HCT116 (cell line): ENCODE results near the gene IL17D. TPM values are rescaled to one million over a fixed set of nuclear protein-coding genes. Genes with fewer than 3 reads are reported as not detected.

ENCODE experiments used
- ATAC-seq: fragments of 200-7000 bp; cut with Tn5 transposase; 2 replicates; pipeline ENCODE4 v1.9.1; 2020; ENCODE audit warnings: mild to moderate bottlenecking, moderate library complexity
- BruUV-seq: library from RNA; stranded (reverse); fragments of 400-500 nt; replicated peaks from 2 replicates; lab custom pipeline; 2021; lab: Mats Ljungman, UMichigan
- CTCF ChIA-PET: fragments of 300-600 bp; sonication (Branson Sonifier 250); formaldehyde crosslinking; loops from one replicate; lab custom pipeline; 2021; ENCODE audit warnings: antibody characterized with exemption; lab: Charles Lee
- POLR2A ChIA-PET: fragments of 300-600, 350-600 bp; sonication (Branson Sonifier 250); formaldehyde crosslinking; loops from one replicate; lab custom pipeline; 2021; ENCODE audit warnings: antibody characterized with exemption; lab: Charles Lee
- RAD21 ChIA-PET, 2 experiments: fragments of 300-600 bp; sonication (Branson Sonifier 250); formaldehyde crosslinking; loops; one replicate each; lab custom pipeline; 2023; ENCODE audit warnings: low total read pairs in 2 of 2; ENCODE audit not compliant: uncharacterized antibody in 2 of 2, unreplicated experiment in 2 of 2, low non-redundant PET in 1 of 2; lab: Charles Lee
- DNase-seq: peaks from one replicate; pipeline ENCODE4 v3.0.0-alpha.2; 2010; ENCODE audit warnings: low read depth, low spot score
- H2AFZ ChIP-seq: fragments of 200-600 bp; shearing (Covaris generic), sonication (generic); 2 replicates; pipeline ENCODE4 v1.6.1; 2017; ENCODE audit warnings: low read depth, mixed run types, mixed read lengths, antibody characterized with exemption, low read length; ENCODE audit not compliant: poor library complexity, severe bottlenecking
- H3K27ac ChIP-seq: 2 replicates; pipeline ENCODE4 v1.5.1; 2012; ENCODE audit warnings: low read depth, low read length
- H3K27me3 ChIP-seq: fragments of 200-600 bp; sonication (generic); 2 replicates; pipeline ENCODE4 v1.6.1; 2016; ENCODE audit warnings: mixed run types, low read length, mixed read lengths; ENCODE audit not compliant: insufficient read depth
- H3K36me3 ChIP-seq, 2 experiments: fragments of 200-500 bp in 1 of 2; fragments of 200-600 bp in 1 of 2; sonication (Bioruptor generic) in 1 of 2; sonication (generic) in 1 of 2; 2 replicates each; pipeline versions ENCODE4 v1.5.1 to v1.6.1; 2014 to 2016; ENCODE audit warnings: low read length in 2 of 2, inconsistent platforms in 1 of 2, mixed read lengths in 1 of 2, mixed run types in 1 of 2; ENCODE audit not compliant: insufficient read depth in 2 of 2, control insufficient read depth in 1 of 2
- H3K4me1 ChIP-seq, 2 experiments: fragments of 200-600 bp in 1 of 2; sonication (generic) in 1 of 2; 2 replicates each; pipeline versions ENCODE4 v1.5.1 to v1.6.1; 2012 to 2017; ENCODE audit warnings: low read length in 2 of 2, inconsistent platforms in 1 of 2, mild to moderate bottlenecking in 1 of 2, mixed read lengths in 1 of 2, mixed run types in 1 of 2, moderate library complexity in 1 of 2; ENCODE audit not compliant: insufficient read depth in 2 of 2, control insufficient read depth in 1 of 2
- H3K4me2 ChIP-seq: fragments of 200-600 bp; sonication (generic); 2 replicates; pipeline ENCODE4 v1.6.1; 2017; ENCODE audit warnings: mixed run types, low read length, mixed read lengths
- H3K4me3 ChIP-seq, 2 experiments: fragments of 200-600 bp in 1 of 2; sonication (generic) in 1 of 2; replicated peaks in 1 of 2; 2 replicates each; pipeline ENCODE4 v1.5.1; 2011 to 2016; ENCODE audit warnings: low read length in 2 of 2, control low read depth in 1 of 2, low read depth in 1 of 2, mild to moderate bottlenecking in 1 of 2, mixed read lengths in 1 of 2, mixed run types in 1 of 2
- H3K79me2 ChIP-seq: fragments of 200-600 bp; sonication (generic); 2 replicates; pipeline ENCODE4 v1.6.1; 2017; ENCODE audit warnings: mild to moderate bottlenecking, mixed run types, low read length, moderate library complexity, mixed read lengths; ENCODE audit not compliant: insufficient read depth
- H3K9ac ChIP-seq: fragments of 200-600 bp; sonication (generic); 2 replicates; pipeline ENCODE4 v1.6.1; 2016; ENCODE audit warnings: low read length, mixed read lengths
- H3K9me2 ChIP-seq: fragments of 200-600 bp; sonication (generic), shearing (Covaris generic); 2 replicates; pipeline ENCODE4 v1.6.1; 2017; ENCODE audit warnings: mixed run types, mild to moderate bottlenecking, moderate library complexity; ENCODE audit not compliant: insufficient read depth
- H3K9me3 ChIP-seq, 2 experiments: fragments of 200-500 bp in 1 of 2; fragments of 200-600 bp in 1 of 2; sonication (Bioruptor generic) in 1 of 2; sonication (generic) in 1 of 2; 2 replicates each; pipeline ENCODE4 v1.6.1; 2014 to 2017; ENCODE audit warnings: low read length in 2 of 2, mixed read lengths in 2 of 2, inconsistent platforms in 1 of 2, low read depth in 1 of 2, mild to moderate bottlenecking in 1 of 2, mixed run types in 1 of 2, moderate library complexity in 1 of 2; ENCODE audit not compliant: control insufficient read depth in 1 of 2, insufficient read depth in 1 of 2
- H4K20me1 ChIP-seq: fragments of 200-600 bp; sonication (generic), shearing (Covaris generic); 2 replicates; pipeline ENCODE4 v1.6.1; 2017; ENCODE audit warnings: mixed run types, mild to moderate bottlenecking, moderate library complexity; ENCODE audit not compliant: insufficient read depth
- CBX3 ChIP-seq: IDR thresholded peaks from 2 replicates; pipeline ENCODE4 v1.6.1; 2012; ENCODE audit warnings: low read depth
- CEBPB ChIP-seq: IDR thresholded peaks from 2 replicates; pipeline ENCODE4 v1.6.1; 2012; ENCODE audit warnings: low read depth
- EZH2phosphoT487 ChIP-seq: fragments of 200-600 bp; IDR thresholded peaks from 2 replicates; pipeline ENCODE4 v1.6.1; 2018; ENCODE audit warnings: antibody characterized with exemption, borderline replicate concordance
- FOSL1 ChIP-seq: IDR thresholded peaks from 2 replicates; pipeline ENCODE4 v1.6.1; 2012; ENCODE audit warnings: low read depth
- JUND ChIP-seq: IDR thresholded peaks from 2 replicates; pipeline ENCODE4 v1.6.1; 2012
- POLR2A ChIP-seq: IDR thresholded peaks from 2 replicates; pipeline ENCODE4 v1.7.0; 2011; ENCODE audit warnings: borderline replicate concordance; ENCODE audit not compliant: insufficient read depth, insufficient read length; ENCODE audit errors: extremely low read depth
- RAD21 ChIP-seq: IDR thresholded peaks from 2 replicates; pipeline ENCODE4 v1.6.1; 2012; ENCODE audit warnings: low read depth, mild to moderate bottlenecking
- SP1 ChIP-seq: IDR thresholded peaks from 2 replicates; pipeline ENCODE4 v1.6.1; 2012; ENCODE audit warnings: low read depth
- SRF ChIP-seq: IDR thresholded peaks from 2 replicates; pipeline ENCODE4 v1.6.1; 2012; ENCODE audit warnings: low read depth
- YY1 ChIP-seq: IDR thresholded peaks from 2 replicates; pipeline ENCODE4 v1.6.1; 2011; ENCODE audit warnings: low read length, low read depth, moderate library complexity, mild to moderate bottlenecking; ENCODE audit not compliant: insufficient replicate concordance; ENCODE audit errors: extremely low read depth
- ZFX ChIP-seq: fragments of 450-650 bp; IDR thresholded peaks from 2 replicates; pipeline ENCODE4 v1.6.1; 2017
- ZNF274 ChIP-seq: fragments of 200-500 bp; sonication (Bioruptor generic); IDR thresholded peaks from 2 replicates; pipeline ENCODE4 v1.6.1; 2014; ENCODE audit warnings: mild to moderate bottlenecking, low read depth, low read length, inconsistent platforms
- intact Hi-C: fragments of 100-400 bp; cut with micrococcal nuclease; formaldehyde crosslinking; loops from 2 replicates; pipeline ENCODE4 v1.10.0; 2022
- total RNA-seq: library from RNA; stranded (reverse); gene quantifications from one replicate; pipeline ENCODE4 v1.2.1, GENCODE V29; 2021; ENCODE audit not compliant: unreplicated experiment
- TF ChIP-seq, protein P1 (sequence below): IDR thresholded peaks from 2 replicates; pipeline ENCODE4 v1.6.1; 2012
- TF ChIP-seq, protein P2 (sequence below): IDR thresholded peaks from 2 replicates; pipeline ENCODE4 v1.6.1; 2012
- TF ChIP-seq, protein P3 (sequence below): IDR thresholded peaks from 2 replicates; pipeline ENCODE4 v1.6.1; 2011; ENCODE audit warnings: mild to moderate bottlenecking, low read length, moderate library complexity; ENCODE audit not compliant: insufficient replicate concordance; ENCODE audit errors: extremely low read depth

Gene IL17D
- total RNA-seq, 1 experiment from 2014 or later = 0.25 TPM

DNA sequence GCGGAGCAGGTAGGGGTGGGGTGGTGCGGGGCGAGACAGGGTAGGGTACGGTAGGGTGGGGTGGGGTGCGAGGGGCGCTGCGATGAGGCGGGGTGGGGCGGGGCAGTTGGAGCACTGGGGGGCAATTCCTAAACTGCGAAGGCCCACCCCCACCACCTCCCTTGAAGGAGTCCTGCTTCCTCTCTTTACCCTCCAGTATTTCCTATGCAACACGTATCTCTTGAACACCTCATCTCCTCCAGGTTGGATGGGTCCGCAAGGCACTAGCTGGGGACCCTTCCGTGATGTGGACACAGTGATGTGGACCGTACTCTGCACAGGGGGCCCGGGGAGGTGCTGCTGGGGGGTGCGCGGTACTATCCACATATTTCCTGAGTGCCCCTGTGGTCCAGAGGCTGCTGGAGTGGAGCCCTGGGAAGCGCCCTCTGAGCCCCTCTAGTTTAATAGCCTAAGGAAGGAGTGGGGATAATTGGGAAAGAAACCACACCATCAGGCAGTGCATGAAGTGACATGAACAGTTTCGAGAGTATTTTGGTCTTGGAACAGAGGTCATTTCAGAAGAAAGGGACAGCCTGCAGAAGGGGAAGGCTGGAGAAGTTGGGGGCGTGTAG lies 1.1 kb downstream of the IL17D start:
- Histone ChIP-seq H3K9me2 (no peaks in the 10 kb centered on the region), H3K4me3 (peak overlapping the region; percentile 11; a peak in 1 of 4 replicates), H3K9ac (no peak overlapping the region), H3K79me2 (no peaks in the 10 kb centered on the region), H3K4me2 (peak overlapping the region; percentile 64), H3K27ac (no peak overlapping the region), H2AFZ (no peak overlapping the region), H3K36me3 (no peaks in the 10 kb centered on the region), H3K27me3 (no peaks in the 10 kb centered on the region), H3K9me3 (no peaks in the 10 kb centered on the region), H4K20me1 (no peaks in the 10 kb centered on the region), H3K4me1 (peaks cover 3 to 18% of the 10 kb centered on the region in 2 experiments; a peak in 3 of 4 replicates)
- POLR2A ChIA-PET = interaction anchor here (0.6 to 0.9 kb wide), 2 partner anchors 18 to 37 kb away, joined by 3 to 5 read pairs; no protein-coding TSS in a partner anchor
- ATAC-seq = peak; percentile 16
- intact Hi-C loops = loop anchor here (10.0 kb wide), 1 partner anchor 510 kb away; the partner anchor contains the start of gene GJB2
- CTCF ChIA-PET = interaction anchor here (1.0 kb wide), 1 partner anchor 212 kb away, joined by 4 read pairs; no protein-coding TSS in a partner anchor
- RAD21 ChIA-PET = no interaction called here
- no peak for TF ChIP-seq ZFX
- TF ChIP-seq CBX3 = no peak
- TF ChIP-seq, protein P1, sequence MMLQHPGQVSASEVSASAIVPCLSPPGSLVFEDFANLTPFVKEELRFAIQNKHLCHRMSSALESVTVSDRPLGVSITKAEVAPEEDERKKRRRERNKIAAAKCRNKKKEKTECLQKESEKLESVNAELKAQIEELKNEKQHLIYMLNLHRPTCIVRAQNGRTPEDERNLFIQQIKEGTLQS = no peak
- no peak for TF ChIP-seq RAD21
- TF ChIP-seq, protein P2, sequence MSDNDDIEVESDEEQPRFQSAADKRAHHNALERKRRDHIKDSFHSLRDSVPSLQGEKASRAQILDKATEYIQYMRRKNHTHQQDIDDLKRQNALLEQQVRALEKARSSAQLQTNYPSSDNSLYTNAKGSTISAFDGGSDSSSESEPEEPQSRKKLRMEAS = no peak
- TF ChIP-seq FOSL1 = no peak
- no peak for DNase-seq
- no TSS peak for BruUV-seq

DNA sequence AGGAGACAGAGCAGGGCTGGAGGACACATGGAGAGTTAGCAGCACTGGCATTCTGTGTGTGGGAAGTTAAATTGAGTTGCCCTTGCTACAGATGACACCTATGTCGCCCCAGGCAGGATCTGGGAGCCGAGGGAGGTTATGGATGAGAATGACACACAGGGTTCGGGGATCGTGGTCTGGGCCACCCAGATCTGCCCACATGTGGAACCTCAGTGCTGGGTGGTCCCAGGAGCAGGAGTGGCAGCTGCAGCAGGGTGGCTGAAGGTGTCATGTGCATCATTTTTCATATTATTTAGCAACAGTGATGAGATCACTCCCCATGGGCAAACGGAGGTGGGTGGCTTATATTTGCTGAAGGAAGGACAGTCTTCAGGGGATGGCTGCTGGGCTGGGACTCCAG lies 3.2 kb downstream of the IL17D start:
- no TSS peak for BruUV-seq
- no peaks in the 10 kb centered on the region for H3K79me2 ChIP-seq
- H3K9ac ChIP-seq = no peak overlapping the region
- H3K4me1 ChIP-seq = peaks cover 3 to 13% of the 10 kb centered on the region in 2 experiments; a peak in 3 of 4 replicates
- intact Hi-C loops = loop anchor here (10.0 kb wide), 1 partner anchor 512 kb away; the partner anchor contains the start of gene GJB2
- RAD21 ChIA-PET = no interaction called here
- POLR2A ChIA-PET = interaction anchor here (0.6 kb wide), 1 partner anchor 60 kb away, joined by 3 read pairs; no protein-coding TSS in a partner anchor
- no peak overlapping the region for H3K27ac ChIP-seq
- CTCF ChIA-PET = no interaction called here
- H3K4me3 ChIP-seq = no peak overlapping the region
- no peaks in the 10 kb centered on the region for H4K20me1 ChIP-seq
- H3K4me2 ChIP-seq = no peak overlapping the region
- H2AFZ ChIP-seq = no peak overlapping the region
- DNase-seq = no peak
- H3K27me3 ChIP-seq = no peaks in the 10 kb centered on the region
- no peak for ATAC-seq
- no peaks in the 10 kb centered on the region for H3K36me3 ChIP-seq
- no peaks in the 10 kb centered on the region for H3K9me2 ChIP-seq
- no peaks in the 10 kb centered on the region for H3K9me3 ChIP-seq
- TF ChIP-seq SRF (no peak), YY1 (no peak), POLR2A (no peak), CEBPB (no peak), SP1 (no peak), EZH2phosphoT487 (no peak), ZNF274 (no peak), JUND (no peak)
- TF ChIP-seq, protein P2 = no peak
- TF ChIP-seq, protein P3, sequence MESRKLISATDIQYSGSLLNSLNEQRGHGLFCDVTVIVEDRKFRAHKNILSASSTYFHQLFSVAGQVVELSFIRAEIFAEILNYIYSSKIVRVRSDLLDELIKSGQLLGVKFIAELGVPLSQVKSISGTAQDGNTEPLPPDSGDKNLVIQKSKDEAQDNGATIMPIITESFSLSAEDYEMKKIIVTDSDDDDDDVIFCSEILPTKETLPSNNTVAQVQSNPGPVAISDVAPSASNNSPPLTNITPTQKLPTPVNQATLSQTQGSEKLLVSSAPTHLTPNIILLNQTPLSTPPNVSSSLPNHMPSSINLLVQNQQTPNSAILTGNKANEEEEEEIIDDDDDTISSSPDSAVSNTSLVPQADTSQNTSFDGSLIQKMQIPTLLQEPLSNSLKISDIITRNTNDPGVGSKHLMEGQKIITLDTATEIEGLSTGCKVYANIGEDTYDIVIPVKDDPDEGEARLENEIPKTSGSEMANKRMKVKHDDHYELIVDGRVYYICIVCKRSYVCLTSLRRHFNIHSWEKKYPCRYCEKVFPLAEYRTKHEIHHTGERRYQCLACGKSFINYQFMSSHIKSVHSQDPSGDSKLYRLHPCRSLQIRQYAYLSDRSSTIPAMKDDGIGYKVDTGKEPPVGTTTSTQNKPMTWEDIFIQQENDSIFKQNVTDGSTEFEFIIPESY = no peak
